Omental fat pad (tissue), 4 donors: ENCODE data around the gene ACSL5. TPM values are rescaled to one million over a fixed set of nuclear protein-coding genes. Genes with fewer than 3 reads are reported as not detected.

ENCODE experiments used
- ATAC-seq: fragments of 150-250 bp; one replicate; pipeline ENCODE4 v1.9.1; 2016; ENCODE audit warnings: mild to moderate bottlenecking, moderate library complexity; ENCODE audit not compliant: low FRiP score
- DNase-seq: peaks from one replicate; pipeline ENCODE4 v3.0.0-alpha.2; 2019; ENCODE audit warnings: low spot score
- CTCF ChIP-seq, 3 donors: fragments of 450-650 bp; IDR thresholded peaks; one replicate each; pipeline ENCODE4 v1.5.1; 2016 to 2017; ENCODE audit warnings: antibody characterized with exemption in 3 of 3, mild to moderate bottlenecking in 3 of 3, moderate library complexity in 2 of 3
- total RNA-seq, 4 donors: library from RNA; depleted of rRNA; stranded (reverse); fragments of >200 nt; gene quantifications; one replicate each; pipeline ENCODE4 v1.1.0, GENCODE V29; 2016

The ACSL5 gene
- total RNA-seq, 4 donors from 2014 or later: 39.7 to 58.8 (median 48.4) TPM

GRCh38 chr10:112429654-112430230 lies 55.8 kb downstream of the ACSL5 start:
- DNase-seq (no peak), ATAC-seq (no peak)
- TF ChIP-seq CTCF (IDR thresholded peaks at IDR 0.05): no peak

- no peak for TF ChIP-seq CTCF (IDR thresholded peaks at IDR 0.05)
- DNase-seq (no peak), ATAC-seq (no peak)
These were observed 59.2 kb downstream of the ACSL5 start for GRCh38 chr10:112433136-112433535.

- TF ChIP-seq CTCF (IDR thresholded peaks at IDR 0.05): no peak
- DNase-seq: no peak
- ATAC-seq: no peak
These were observed 61.2 kb downstream of the ACSL5 start for GRCh38 chr10:112434988-112435619.

- ATAC-seq: no peak
- no peak for DNase-seq
- TF ChIP-seq CTCF (IDR thresholded peaks at IDR 0.05): no peak
These were observed 64.4 kb downstream of the ACSL5 start for GRCh38 chr10:112438356-112438755.

GRCh38 chr10:112441520-112441919 lies 67.6 kb downstream of the ACSL5 start:
- DNase-seq (no peak), ATAC-seq (no peak)
- no peak for TF ChIP-seq CTCF (IDR thresholded peaks at IDR 0.05)

GRCh38 chr10:112442063-112442462 lies 68.1 kb downstream of the ACSL5 start:
- ATAC-seq (no peak), DNase-seq (no peak)
- TF ChIP-seq CTCF (IDR thresholded peaks at IDR 0.05): no peak
